ENCODE measurements around the gene HPCAL1.

DNA sequence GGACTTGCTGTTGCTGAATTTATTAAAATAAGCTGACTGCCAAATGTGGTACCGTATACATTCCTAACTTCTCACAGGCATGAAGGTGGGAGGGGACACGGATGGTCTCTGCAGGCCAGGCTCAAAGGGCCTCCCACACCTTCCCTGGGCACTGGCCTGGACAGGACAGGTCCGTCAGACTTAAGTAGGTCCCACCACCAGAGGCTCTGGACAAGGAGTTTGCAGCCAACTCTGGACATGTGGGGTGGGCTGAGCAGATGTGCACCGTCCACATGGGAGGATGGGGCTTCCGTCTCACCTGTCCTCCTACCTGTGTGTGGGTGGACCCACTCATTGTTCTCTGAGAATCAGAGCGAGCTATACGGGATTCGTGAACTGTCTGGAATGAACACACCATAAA lies 137.3 kb downstream of the HPCAL1 start:
- TF ChIP-seq, protein P1, sequence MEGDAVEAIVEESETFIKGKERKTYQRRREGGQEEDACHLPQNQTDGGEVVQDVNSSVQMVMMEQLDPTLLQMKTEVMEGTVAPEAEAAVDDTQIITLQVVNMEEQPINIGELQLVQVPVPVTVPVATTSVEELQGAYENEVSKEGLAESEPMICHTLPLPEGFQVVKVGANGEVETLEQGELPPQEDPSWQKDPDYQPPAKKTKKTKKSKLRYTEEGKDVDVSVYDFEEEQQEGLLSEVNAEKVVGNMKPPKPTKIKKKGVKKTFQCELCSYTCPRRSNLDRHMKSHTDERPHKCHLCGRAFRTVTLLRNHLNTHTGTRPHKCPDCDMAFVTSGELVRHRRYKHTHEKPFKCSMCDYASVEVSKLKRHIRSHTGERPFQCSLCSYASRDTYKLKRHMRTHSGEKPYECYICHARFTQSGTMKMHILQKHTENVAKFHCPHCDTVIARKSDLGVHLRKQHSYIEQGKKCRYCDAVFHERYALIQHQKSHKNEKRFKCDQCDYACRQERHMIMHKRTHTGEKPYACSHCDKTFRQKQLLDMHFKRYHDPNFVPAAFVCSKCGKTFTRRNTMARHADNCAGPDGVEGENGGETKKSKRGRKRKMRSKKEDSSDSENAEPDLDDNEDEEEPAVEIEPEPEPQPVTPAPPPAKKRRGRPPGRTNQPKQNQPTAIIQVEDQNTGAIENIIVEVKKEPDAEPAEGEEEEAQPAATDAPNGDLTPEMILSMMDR (IDR thresholded peaks at IDR 0.05), result no peak
- TF ChIP-seq EZH2 (IDR thresholded peaks at IDR 0.05; ENCODE audit: borderline replicate concordance, insufficient read depth, low read depth, low read length, poor library complexity, severe bottlenecking), result no peak
